Spleen (tissue), 11 donors: Measurements from ENCODE around the gene ENDOV. TPM values are rescaled to one million over a fixed set of nuclear protein-coding genes. Genes with fewer than 3 reads are reported as not detected.

Experiments
- DNase-seq: peaks from one replicate; pipeline ENCODE4 v3.0.0-alpha.2; 2020
- H3K27ac ChIP-seq, 8 donors: fragments of 200-600 bp; sonication (generic) in 7 of 8; 1 replicate in 4 of 8; 2 replicates in 4 of 8; pipeline versions ENCODE4 v1.5.0 to v1.8.0; 2016 to 2021; ENCODE audit warnings: inconsistent platforms in 4 of 8, mild to moderate bottlenecking in 4 of 8, moderate library complexity in 1 of 8
- H3K27me3 ChIP-seq, 7 donors: fragments of 200-600 bp; sonication (generic) in 6 of 7; replicated peaks in 1 of 7; 1 replicate in 4 of 7; 2 replicates in 3 of 7; pipeline versions ENCODE4 v1.5.0 to v1.8.0; 2016 to 2021; ENCODE audit warnings: inconsistent platforms in 3 of 7, mild to moderate bottlenecking in 1 of 7
- H3K36me3 ChIP-seq, 6 donors: fragments of 200-600 bp; sonication (generic) in 5 of 6; 1 replicate in 4 of 6; 2 replicates in 2 of 6; pipeline versions ENCODE4 v1.5.0 to v1.8.0; 2016 to 2021; ENCODE audit warnings: inconsistent platforms in 2 of 6
- H3K4me1 ChIP-seq, 6 donors: fragments of 200-600 bp; sonication (generic) in 5 of 6; 1 replicate in 3 of 6; 2 replicates in 3 of 6; pipeline versions ENCODE4 v1.5.0 to v1.8.0; 2016 to 2021; ENCODE audit warnings: inconsistent platforms in 3 of 6
- H3K4me3 ChIP-seq, 8 donors: fragments of 200-600 bp; sonication (generic) in 7 of 8; 1 replicate in 4 of 8; 2 replicates in 4 of 8; pipeline versions ENCODE4 v1.5.0 to v1.8.0; 2016 to 2021; ENCODE audit warnings: inconsistent platforms in 4 of 8, mild to moderate bottlenecking in 4 of 8, moderate library complexity in 2 of 8
- H3K9me3 ChIP-seq, 8 donors: fragments of 200-600 bp; sonication (generic) in 7 of 8; 1 replicate in 4 of 8; 2 replicates in 4 of 8; pipeline versions ENCODE4 v1.5.0 to v1.8.0; 2016 to 2021; ENCODE audit warnings: inconsistent platforms in 4 of 8
- POLR2A ChIP-seq, 3 donors: fragments of 450-650 bp; IDR thresholded peaks; one replicate each; pipeline ENCODE4 v1.5.1; 2017; ENCODE audit warnings: antibody characterized with exemption in 3 of 3, mild to moderate bottlenecking in 1 of 3
- POLR2AphosphoS5 ChIP-seq, 3 donors: sonication (generic); formaldehyde crosslinking; IDR thresholded peaks; one replicate each; pipeline ENCODE4 v1.5.1; 2017; ENCODE audit warnings: antibody characterized with exemption in 3 of 3
- WGBS, 5 donors: extraction: QIAGEN DNeasy Blood & Tissue Kit in 3 of 5; methylation state at CpG; one replicate each; pipeline versions ENCODE4 v1.1.5 to v1.1.7; 2013 to 2018; 5-methylcytosine and 5-hydroxymethylcytosine counted together
- intact Hi-C: fragments of 100-400 bp; cut with DNase I; formaldehyde crosslinking; loops from one replicate; pipeline ENCODE4 v1.15.0; 2023; ENCODE audit warnings: low total_unique reads
- polyA plus RNA-seq, 3 donors: library from polyadenylated mRNA; stranded (reverse); fragments of 200-250 nt; gene quantifications; one replicate each; pipeline ENCODE4 v1.2.1, GENCODE V29; 2013
- total RNA-seq, 7 donors: library from RNA; depleted of rRNA in 3 of 7; stranded (reverse); fragments of >200 nt in 3 of 7; fragmentation: NEBNext Ultra II Directional in 4 of 7; extraction: Animal tissue kit (Norgen Biotek cat#: 25700) in 4 of 7; gene quantifications; one replicate each; pipeline versions ENCODE4 v1.1.0 to v1.2.1, GENCODE V29; 2016 to 2021
- TF ChIP-seq, protein P1 (sequence below), 11 experiments: fragments of 200-600 bp in 7 of 11; fragments of 450-650 bp in 4 of 11; sonication (generic) in 4 of 11; IDR thresholded peaks in 8 of 11; conservative IDR thresholded peaks in 3 of 11; 1 replicate in 7 of 11; 2 replicates in 4 of 11; pipeline versions ENCODE4 v1.4.0 to v1.8.0; 2016 to 2021; ENCODE audit warnings: antibody characterized with exemption in 11 of 11, inconsistent platforms in 4 of 11, mild to moderate bottlenecking in 1 of 11
- donor health status: healthy with polysubstance abuse.
- donor health status: DM: no; HTN: no; CAD: no; lungs with moderate emphysema.
- donor health status: DM: no; HTN: no; CAD: no.
- donor health status: Bipolar disorder and iron deficiency.
- donor health status: healthy.
- donor health status: DM: no; HTN: no; CAD: no.
- donor health status: DM: yes; HTN: yes; CAD: no.

Gene ENDOV
- total and polyA plus RNA-seq, 10 donors: 9.7 to 47.4 (median 23.2) TPM

DNA sequence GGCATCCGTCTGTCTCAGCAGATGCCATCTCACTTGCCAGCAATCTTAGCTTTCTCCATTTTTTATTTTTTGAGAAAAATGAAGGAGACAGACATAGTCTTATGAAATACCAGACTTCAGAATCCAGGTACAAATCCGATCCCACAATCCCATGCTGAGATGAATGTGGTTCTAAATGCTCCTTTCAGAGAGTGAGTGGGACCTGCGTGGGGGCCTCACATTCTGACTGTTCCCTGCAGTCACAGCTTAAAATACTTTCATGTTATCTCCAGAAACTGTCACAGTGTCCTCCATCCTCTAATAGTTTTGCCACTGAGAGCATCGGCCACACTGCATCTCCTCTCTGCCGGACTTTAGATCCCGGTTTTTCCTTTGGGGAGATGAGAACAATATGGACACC lies 34.9 kb upstream of the ENDOV start:
- intact Hi-C loops: no loop called here
- Histone ChIP-seq H3K27ac (no peak overlapping the region), H3K27me3 (no peaks in the 10 kb centered on the region), H3K9me3 (no peaks in the 10 kb centered on the region), H3K4me3 (no peak overlapping the region), H3K36me3 (peaks cover 11 to 100% (median 100%) of the 10 kb centered on the region in 6 donors), H3K4me1 (peaks cover 0 to 17% (median 4%) of the 10 kb centered on the region in 6 donors)
- WGBS, 5 donors: 94 to 98% (median 96%) methylated on average over 6 of the region's 6 CpGs
- no peak for TF ChIP-seq POLR2AphosphoS5 (IDR thresholded peaks at IDR 0.05)
- TF ChIP-seq, protein P1, sequence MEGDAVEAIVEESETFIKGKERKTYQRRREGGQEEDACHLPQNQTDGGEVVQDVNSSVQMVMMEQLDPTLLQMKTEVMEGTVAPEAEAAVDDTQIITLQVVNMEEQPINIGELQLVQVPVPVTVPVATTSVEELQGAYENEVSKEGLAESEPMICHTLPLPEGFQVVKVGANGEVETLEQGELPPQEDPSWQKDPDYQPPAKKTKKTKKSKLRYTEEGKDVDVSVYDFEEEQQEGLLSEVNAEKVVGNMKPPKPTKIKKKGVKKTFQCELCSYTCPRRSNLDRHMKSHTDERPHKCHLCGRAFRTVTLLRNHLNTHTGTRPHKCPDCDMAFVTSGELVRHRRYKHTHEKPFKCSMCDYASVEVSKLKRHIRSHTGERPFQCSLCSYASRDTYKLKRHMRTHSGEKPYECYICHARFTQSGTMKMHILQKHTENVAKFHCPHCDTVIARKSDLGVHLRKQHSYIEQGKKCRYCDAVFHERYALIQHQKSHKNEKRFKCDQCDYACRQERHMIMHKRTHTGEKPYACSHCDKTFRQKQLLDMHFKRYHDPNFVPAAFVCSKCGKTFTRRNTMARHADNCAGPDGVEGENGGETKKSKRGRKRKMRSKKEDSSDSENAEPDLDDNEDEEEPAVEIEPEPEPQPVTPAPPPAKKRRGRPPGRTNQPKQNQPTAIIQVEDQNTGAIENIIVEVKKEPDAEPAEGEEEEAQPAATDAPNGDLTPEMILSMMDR (IDR thresholded peaks at IDR 0.05 in 8 of 11, conservative IDR thresholded peaks at IDR 0.05 in 3 of 11): no peak
- no peak for TF ChIP-seq POLR2A (IDR thresholded peaks at IDR 0.05)
- DNase-seq: no peak

DNA sequence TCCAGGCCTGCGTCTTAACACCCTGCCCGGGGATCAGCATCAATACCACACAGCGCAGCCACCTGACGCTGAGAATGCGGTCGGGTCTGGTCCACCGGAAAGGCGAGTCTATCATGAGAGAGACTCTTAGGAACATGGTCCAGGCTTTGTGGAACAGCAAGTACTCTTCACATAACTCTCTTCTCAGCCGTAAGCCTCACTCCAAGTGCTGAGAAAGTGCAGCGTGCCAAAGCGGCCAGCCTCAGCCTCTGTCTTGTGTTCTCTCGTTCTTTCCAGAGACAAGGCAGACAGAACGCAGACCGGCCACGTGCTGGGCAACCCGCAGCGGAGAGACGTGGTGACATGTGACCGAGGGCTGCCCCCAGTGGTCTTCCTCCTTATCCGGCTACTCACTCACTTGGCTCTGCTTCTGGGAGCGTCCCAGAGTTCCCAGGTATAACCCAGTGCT lies 34.4 kb upstream of the ENDOV start:
- Histone ChIP-seq H3K9me3 (no peaks in the 10 kb centered on the region), H3K27me3 (no peaks in the 10 kb centered on the region), H3K4me3 (no peak overlapping the region), H3K36me3 (peaks cover 11 to 100% (median 100%) of the 10 kb centered on the region in 6 donors), H3K4me1 (peaks cover 0 to 15% (median 4%) of the 10 kb centered on the region in 6 donors), H3K27ac (no peak overlapping the region)
- intact Hi-C loops: no loop called here
- TF ChIP-seq, protein P1 (IDR thresholded peaks at IDR 0.05 in 8 of 11, conservative IDR thresholded peaks at IDR 0.05 in 3 of 11): no peak
- no peak for TF ChIP-seq POLR2A (IDR thresholded peaks at IDR 0.05)
- peak in 2 of 3 donors; percentile 30 to 60 for TF ChIP-seq POLR2AphosphoS5 (IDR thresholded peaks at IDR 0.05)
- whole genome bisulfite sequencing, 5 donors: 88 to 92% (median 92%) methylated on average over 21 of the region's 21 CpGs
- no peak for DNase-seq

DNA sequence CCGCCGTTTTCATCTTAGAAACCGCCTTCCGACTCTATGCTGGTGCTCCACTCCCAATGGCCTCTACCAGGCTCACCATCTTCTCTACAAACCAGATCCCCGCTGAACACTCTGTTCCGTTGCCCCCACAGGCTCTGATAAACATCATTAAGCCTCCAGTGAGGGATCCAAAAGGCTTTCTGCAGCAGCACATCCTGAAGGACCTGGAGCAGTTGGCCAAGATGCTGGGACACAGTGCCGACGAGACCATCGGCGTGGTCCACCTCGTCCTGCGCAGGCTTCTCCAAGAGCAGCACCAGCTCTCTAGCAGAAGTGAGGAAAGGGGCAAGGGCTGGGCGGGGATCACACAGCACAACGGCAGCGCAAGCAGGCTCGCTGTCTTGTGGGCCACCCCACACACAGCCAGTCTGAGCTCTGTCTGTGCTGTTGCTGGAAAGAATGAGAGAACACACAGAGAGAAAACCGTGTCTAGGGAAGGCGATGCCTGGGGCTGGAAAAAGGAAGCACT lies 33.5 kb upstream of the ENDOV start:
- WGBS, 5 donors: 95 to 97% (median 96%) methylated on average over 18 of the region's 18 CpGs
- no peak for DNase-seq
- Histone ChIP-seq H3K27me3 (no peaks in the 10 kb centered on the region), H3K4me1 (peaks cover 0 to 15% (median 4%) of the 10 kb centered on the region in 6 donors), H3K36me3 (peaks cover 13 to 100% (median 100%) of the 10 kb centered on the region in 6 donors), H3K27ac (no peak overlapping the region), H3K9me3 (no peaks in the 10 kb centered on the region), H3K4me3 (no peak overlapping the region)
- intact Hi-C loops: no loop called here
- TF ChIP-seq, protein P1 (IDR thresholded peaks at IDR 0.05 in 8 of 11, conservative IDR thresholded peaks at IDR 0.05 in 3 of 11): no peak
- no peak for TF ChIP-seq POLR2A (IDR thresholded peaks at IDR 0.05)
- TF ChIP-seq POLR2AphosphoS5 (IDR thresholded peaks at IDR 0.05): peak; percentile 15 to 68 (median 18)

DNA sequence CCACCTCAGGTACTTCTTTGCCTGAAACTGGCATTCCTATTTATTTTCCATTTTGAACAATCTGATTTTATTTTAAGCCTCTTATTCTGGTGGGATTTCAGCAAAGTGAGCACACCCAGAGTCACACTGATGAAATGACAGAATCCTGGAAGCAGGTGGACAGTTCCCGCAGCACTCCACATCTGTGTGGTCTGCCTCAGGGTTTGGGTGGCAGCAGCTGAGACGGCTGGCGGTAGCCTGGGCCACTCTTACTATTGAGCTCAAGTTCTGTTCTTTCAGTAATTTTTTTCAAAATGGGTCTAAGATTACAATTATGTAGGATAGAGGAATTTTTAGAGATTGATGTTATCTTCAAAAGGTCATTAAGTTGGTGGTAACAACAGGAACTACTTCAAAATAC lies 32.5 kb upstream of the ENDOV start:
- WGBS, 5 donors: 91 to 98% (median 96%) methylated on average over 3 of the region's 3 CpGs
- no peak for TF ChIP-seq POLR2AphosphoS5 (IDR thresholded peaks at IDR 0.05)
- TF ChIP-seq, protein P1 (IDR thresholded peaks at IDR 0.05 in 8 of 11, conservative IDR thresholded peaks at IDR 0.05 in 3 of 11): no peak
- no peak for TF ChIP-seq POLR2A (IDR thresholded peaks at IDR 0.05)
- intact Hi-C loops: no loop called here
- DNase-seq: no peak
- Histone ChIP-seq H3K27me3 (no peaks in the 10 kb centered on the region), H3K27ac (peak overlapping the region in 2 of 8 donors; percentile 11 to 74), H3K4me1 (peaks cover 0 to 15% (median 4%) of the 10 kb centered on the region in 6 donors), H3K36me3 (peaks cover 10 to 100% (median 100%) of the 10 kb centered on the region in 6 donors), H3K9me3 (no peaks in the 10 kb centered on the region), H3K4me3 (no peak overlapping the region)
